HepG2 (cell line): ENCODE measurements around the gene TM4SF20. TPM values are rescaled to one million over a fixed set of nuclear protein-coding genes. Genes with fewer than 3 reads are reported as not detected.

Experiments used
- ARID2 ChIP-seq: sonication (generic); formaldehyde crosslinking; IDR thresholded peaks from 2 replicates; pipeline ENCODE4 v1.8.1; 2022; ENCODE audit warnings: mild to moderate bottlenecking, missing genetic modification reagents, borderline replicate concordance
- EED ChIP-seq: sonication (generic); formaldehyde crosslinking; IDR thresholded peaks from 2 replicates; pipeline ENCODE4 v1.5.0; 2020; ENCODE audit warnings: mild to moderate bottlenecking, missing genetic modification reagents
- EP300 ChIP-seq, 3 experiments: sonication (generic) in 1 of 3; formaldehyde crosslinking in 1 of 3; IDR thresholded peaks; 2 replicates each; pipeline versions ENCODE4 v1.5.1 to v1.6.1; 2011 to 2020; ENCODE audit warnings: low read depth in 2 of 3, low read length in 2 of 3, borderline replicate concordance in 1 of 3, improper control_type of control experiment in 1 of 3, mild to moderate bottlenecking in 1 of 3, missing genetic modification reagents in 1 of 3, moderate library complexity in 1 of 3
- FOXM1 ChIP-seq: sonication (generic); formaldehyde crosslinking; IDR thresholded peaks from 2 replicates; pipeline ENCODE4 v1.5.0; 2020; ENCODE audit warnings: missing genetic modification reagents
- FOXO1 ChIP-seq: sonication (generic); formaldehyde crosslinking; IDR thresholded peaks from 2 replicates; pipeline ENCODE4 v1.4.0; 2020; ENCODE audit warnings: missing genetic modification reagents
- HOXA3 ChIP-seq: sonication (generic); formaldehyde crosslinking; IDR thresholded peaks from 2 replicates; pipeline ENCODE4 v1.5.0; 2020; ENCODE audit warnings: missing genetic modification reagents
- KDM2A ChIP-seq: sonication (generic); formaldehyde crosslinking; IDR thresholded peaks from 2 replicates; pipeline ENCODE4 v1.4.0; 2020; ENCODE audit warnings: low read depth, missing genetic modification reagents, borderline replicate concordance
- MAFF ChIP-seq: IDR thresholded peaks from 2 replicates; pipeline ENCODE4 v1.6.1; 2011; ENCODE audit warnings: low read depth, low read length, improper control_type of control experiment
- REXO4 ChIP-seq: sonication (generic); formaldehyde crosslinking; IDR thresholded peaks from 2 replicates; pipeline ENCODE4 v1.8.0; 2022; ENCODE audit warnings: missing genetic modification reagents, mild to moderate bottlenecking, borderline replicate concordance
- SAFB2 ChIP-seq: sonication (generic); formaldehyde crosslinking; IDR thresholded peaks from 2 replicates; pipeline ENCODE4 v1.5.1; 2020; ENCODE audit warnings: missing genetic modification reagents, low read depth, mild to moderate bottlenecking, borderline replicate concordance
- SOX13 ChIP-seq, 3 experiments: fragments of 450-650 bp in 1 of 3; sonication (generic) in 1 of 3; formaldehyde crosslinking in 1 of 3; IDR thresholded peaks in 2 of 3; conservative IDR thresholded peaks in 1 of 3; 2 replicates each; pipeline versions ENCODE4 v1.5.0 to v1.6.1; 2016 to 2020; ENCODE audit warnings: antibody characterized with exemption in 1 of 3, mild to moderate bottlenecking in 1 of 3, missing compliant biosample characterization in 1 of 3, missing genetic modification reagents in 1 of 3, moderate library complexity in 1 of 3
- SRSF9 ChIP-seq: fragments of 200-400 bp; formaldehyde crosslinking; IDR thresholded peaks from 2 replicates; pipeline ENCODE4 v1.6.1; 2018; ENCODE audit warnings: borderline replicate concordance, mild to moderate bottlenecking, low read depth, low read length; ENCODE audit not compliant: insufficient read depth, poor library complexity, severe bottlenecking
- TCF7L2 ChIP-seq: IDR thresholded peaks from 2 replicates; pipeline ENCODE4 v1.6.1; 2011; ENCODE audit warnings: mild to moderate bottlenecking, low read depth, low read length, moderate library complexity
- ZKSCAN8 ChIP-seq: IDR thresholded peaks from 2 replicates; pipeline ENCODE4 v1.6.1; 2016; ENCODE audit warnings: borderline replicate concordance, missing genetic modification reagents, missing compliant biosample characterization
- ZNF180 ChIP-seq: sonication (generic); formaldehyde crosslinking; IDR thresholded peaks from 2 replicates; pipeline ENCODE4 v1.4.0; 2020; ENCODE audit warnings: low read depth, missing genetic modification reagents, borderline replicate concordance
- ZNF260 ChIP-seq: sonication (generic); formaldehyde crosslinking; IDR thresholded peaks from 2 replicates; pipeline ENCODE4 v1.4.0; 2020; ENCODE audit warnings: missing genetic modification reagents, low read depth, mild to moderate bottlenecking, borderline replicate concordance
- ZNF598 ChIP-seq: sonication (generic); formaldehyde crosslinking; IDR thresholded peaks from 2 replicates; pipeline ENCODE4 v1.5.1; 2020; ENCODE audit warnings: mild to moderate bottlenecking, missing genetic modification reagents, borderline replicate concordance
- polyA plus RNA-seq, 8 experiments: library from polyadenylated mRNA; depleted of rRNA in 3 of 8; stranded (reverse) in 7 of 8; unstranded in 1 of 8; fragments of >200 nt; fragmentation: Illumina TruSeq in 4 of 8; extraction: Trizol in 4 of 8; gene quantifications; 2 replicates each; pipeline versions ENCODE4 v1.2.1 to v1.2.3, GENCODE V29; 2011 to 2016; ENCODE audit warnings: low read depth in 4 of 8, missing spikeins in 1 of 8, mixed read lengths in 1 of 8; ENCODE audit not compliant: insufficient read depth in 1 of 8
- total RNA-seq, 5 experiments: library from RNA; depleted of rRNA; stranded (reverse); fragments of >200 nt; fragmentation: Illumina TruSeq; extraction: Trizol; gene quantifications; 2 replicates each; pipeline ENCODE4 v1.2.3, GENCODE V29; 2016; ENCODE audit warnings: low read depth in 1 of 5
- TF ChIP-seq, protein P1 (sequence below): sonication (generic); formaldehyde crosslinking; IDR thresholded peaks from 2 replicates; pipeline ENCODE4 v1.4.0; 2020; ENCODE audit warnings: low read depth, mild to moderate bottlenecking, missing genetic modification reagents
- TF ChIP-seq, protein P2 (sequence below), 2 experiments: fragments of 450-650 bp in 1 of 2; sonication (generic) in 1 of 2; formaldehyde crosslinking; IDR thresholded peaks; 2 replicates each; pipeline versions ENCODE4 v1.5.0 to v1.8.0; 2020 to 2022; ENCODE audit warnings: mild to moderate bottlenecking in 1 of 2, missing genetic modification reagents in 1 of 2
- TF ChIP-seq, protein P3 (sequence below): sonication (generic); formaldehyde crosslinking; conservative IDR thresholded peaks from 2 replicates; pipeline ENCODE4 v1.4.0; 2020; ENCODE audit warnings: missing genetic modification reagents
- TF ChIP-seq, protein P4 (sequence below): sonication (generic); formaldehyde crosslinking; IDR thresholded peaks from 2 replicates; pipeline ENCODE4 v1.9.0; 2021; ENCODE audit warnings: missing genetic modification reagents, borderline replicate concordance

TM4SF20 gene
- total and polyA plus RNA-seq, 2 of the 13 experiments (the other 11 are each of a cell fraction or from before 2014, with no cell fraction given) = not detected

DNA sequence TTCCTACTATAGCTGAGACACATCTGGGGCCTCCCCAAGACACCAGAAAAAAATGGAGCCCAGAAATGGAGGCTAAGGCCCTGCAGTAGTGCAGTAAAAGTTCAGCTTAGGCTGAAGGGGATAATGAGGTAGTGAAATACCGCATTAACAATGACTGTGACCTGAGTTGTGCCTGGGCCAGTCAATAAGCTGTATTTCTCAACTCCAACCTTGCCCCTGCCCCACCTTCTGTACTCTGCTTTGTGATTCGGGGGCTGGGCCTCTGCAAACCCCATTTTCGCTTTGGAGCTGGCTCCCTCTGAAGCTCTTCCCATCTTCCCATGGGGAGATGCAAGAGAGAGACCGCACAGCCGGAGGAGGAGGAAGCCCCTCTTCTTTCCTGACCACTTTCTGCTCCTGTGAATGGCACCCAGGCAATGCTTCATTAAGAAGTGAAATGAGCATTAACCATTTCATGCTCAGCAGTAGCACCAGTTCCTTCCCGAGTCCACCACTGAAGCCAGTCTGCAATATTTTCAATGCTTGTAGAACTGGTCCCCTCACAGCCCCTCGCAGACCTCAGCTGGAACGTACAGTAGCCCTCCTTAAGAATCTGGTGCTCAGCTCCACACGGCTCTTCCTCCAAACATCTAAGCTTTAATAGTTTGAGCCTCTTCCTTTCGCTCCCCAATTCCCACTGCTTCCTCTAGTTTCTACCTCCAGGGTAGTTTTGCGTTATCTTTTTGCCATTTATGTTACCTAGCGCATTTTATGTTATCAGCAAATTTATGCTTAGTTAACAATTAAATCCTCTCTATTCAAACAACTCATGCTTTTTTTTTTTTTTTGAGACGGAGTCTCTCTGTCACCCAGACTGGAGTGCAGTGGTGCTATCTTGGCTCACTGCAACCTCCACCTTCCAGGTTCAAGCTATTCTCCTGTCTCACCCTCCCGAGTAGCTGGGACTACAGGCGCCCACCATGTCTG lies 41.3 kb upstream of the TM4SF20 start (continued):
- TF ChIP-seq, protein P1, sequence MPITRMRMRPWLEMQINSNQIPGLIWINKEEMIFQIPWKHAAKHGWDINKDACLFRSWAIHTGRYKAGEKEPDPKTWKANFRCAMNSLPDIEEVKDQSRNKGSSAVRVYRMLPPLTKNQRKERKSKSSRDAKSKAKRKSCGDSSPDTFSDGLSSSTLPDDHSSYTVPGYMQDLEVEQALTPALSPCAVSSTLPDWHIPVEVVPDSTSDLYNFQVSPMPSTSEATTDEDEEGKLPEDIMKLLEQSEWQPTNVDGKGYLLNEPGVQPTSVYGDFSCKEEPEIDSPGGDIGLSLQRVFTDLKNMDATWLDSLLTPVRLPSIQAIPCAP (CRISPR knock-in tag) = no peak
- TF ChIP-seq MAFF (peak; percentile 59), ZNF598 (peak; percentile 40; the same call in 1 of the 2 replicates), SAFB2 (CRISPR knock-in tag) (no peak), ZKSCAN8 (CRISPR knock-in tag) (no peak), TCF7L2 (no peak), KDM2A (CRISPR knock-in tag) (no peak), EP300 (IDR thresholded peaks at IDR 0.05; ENCODE audit: low read depth in 2 of 2, low read length in 2 of 2) (peak in 1 of 2 experiments; percentile 34; a peak in 1 of 4 replicates), EP300 (CRISPR knock-in tag; IDR thresholded peaks at IDR 0.05; ENCODE audit: borderline replicate concordance) (no peak), FOXO1 (no peak), HOXA3 (no peak), FOXM1 (CRISPR knock-in tag) (no peak), EED (CRISPR knock-in tag) (no peak), ZNF260 (no peak), SOX13 (IDR thresholded peaks at IDR 0.05) (no peak), SOX13 (CRISPR knock-in tag; conservative IDR thresholded peaks at IDR 0.05 in 1 of 2, IDR thresholded peaks at IDR 0.05 in 1 of 2) (peak in 1 of 2 experiments; percentile 11; a peak in 1 of 4 replicates), REXO4 (CRISPR knock-in tag) (no peak), SRSF9 (no peak), ARID2 (CRISPR knock-in tag) (no peak), ZNF180 (no peak)
- TF ChIP-seq, protein P2, sequence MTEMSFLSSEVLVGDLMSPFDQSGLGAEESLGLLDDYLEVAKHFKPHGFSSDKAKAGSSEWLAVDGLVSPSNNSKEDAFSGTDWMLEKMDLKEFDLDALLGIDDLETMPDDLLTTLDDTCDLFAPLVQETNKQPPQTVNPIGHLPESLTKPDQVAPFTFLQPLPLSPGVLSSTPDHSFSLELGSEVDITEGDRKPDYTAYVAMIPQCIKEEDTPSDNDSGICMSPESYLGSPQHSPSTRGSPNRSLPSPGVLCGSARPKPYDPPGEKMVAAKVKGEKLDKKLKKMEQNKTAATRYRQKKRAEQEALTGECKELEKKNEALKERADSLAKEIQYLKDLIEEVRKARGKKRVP (CRISPR knock-in tag; IDR thresholded peaks at IDR 0.05) = no peak
- TF ChIP-seq, protein P3, sequence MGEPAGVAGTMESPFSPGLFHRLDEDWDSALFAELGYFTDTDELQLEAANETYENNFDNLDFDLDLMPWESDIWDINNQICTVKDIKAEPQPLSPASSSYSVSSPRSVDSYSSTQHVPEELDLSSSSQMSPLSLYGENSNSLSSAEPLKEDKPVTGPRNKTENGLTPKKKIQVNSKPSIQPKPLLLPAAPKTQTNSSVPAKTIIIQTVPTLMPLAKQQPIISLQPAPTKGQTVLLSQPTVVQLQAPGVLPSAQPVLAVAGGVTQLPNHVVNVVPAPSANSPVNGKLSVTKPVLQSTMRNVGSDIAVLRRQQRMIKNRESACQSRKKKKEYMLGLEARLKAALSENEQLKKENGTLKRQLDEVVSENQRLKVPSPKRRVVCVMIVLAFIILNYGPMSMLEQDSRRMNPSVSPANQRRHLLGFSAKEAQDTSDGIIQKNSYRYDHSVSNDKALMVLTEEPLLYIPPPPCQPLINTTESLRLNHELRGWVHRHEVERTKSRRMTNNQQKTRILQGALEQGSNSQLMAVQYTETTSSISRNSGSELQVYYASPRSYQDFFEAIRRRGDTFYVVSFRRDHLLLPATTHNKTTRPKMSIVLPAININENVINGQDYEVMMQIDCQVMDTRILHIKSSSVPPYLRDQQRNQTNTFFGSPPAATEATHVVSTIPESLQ (CRISPR knock-in tag) = no peak
- TF ChIP-seq, protein P4, sequence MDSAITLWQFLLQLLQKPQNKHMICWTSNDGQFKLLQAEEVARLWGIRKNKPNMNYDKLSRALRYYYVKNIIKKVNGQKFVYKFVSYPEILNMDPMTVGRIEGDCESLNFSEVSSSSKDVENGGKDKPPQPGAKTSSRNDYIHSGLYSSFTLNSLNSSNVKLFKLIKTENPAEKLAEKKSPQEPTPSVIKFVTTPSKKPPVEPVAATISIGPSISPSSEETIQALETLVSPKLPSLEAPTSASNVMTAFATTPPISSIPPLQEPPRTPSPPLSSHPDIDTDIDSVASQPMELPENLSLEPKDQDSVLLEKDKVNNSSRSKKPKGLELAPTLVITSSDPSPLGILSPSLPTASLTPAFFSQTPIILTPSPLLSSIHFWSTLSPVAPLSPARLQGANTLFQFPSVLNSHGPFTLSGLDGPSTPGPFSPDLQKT (CRISPR knock-in tag) = no peak
